Pancreas (tissue), 10 donors: ENCODE results near the gene RAB9B. TPM values are rescaled to one million over a fixed set of nuclear protein-coding genes. Genes with fewer than 3 reads are reported as not detected.
A peak's percentile ranks its signal among the peaks of the same experiment; 100 is the strongest.

Experiments
- ATAC-seq, 4 donors: fragments of 200-7000 bp; cut with Tn5 transposase; one replicate each; pipeline versions ENCODE4 v1.8.0 to v1.9.1; 2020; ENCODE audit warnings: mild to moderate bottlenecking in 4 of 4, moderate library complexity in 4 of 4
- DNase-seq, 6 donors: peaks; one replicate each; pipeline ENCODE4 v3.0.0-alpha.2; 2020
- FAIRE-seq: peaks from 2 replicates; lab custom pipeline; 2012; peaks lifted over from hg19 to GRCh38; lab: Jason Lieb, UNC
- H3K27ac ChIP-seq, 4 donors: fragments of 200-600 bp; sonication (generic); 1 replicate in 3 of 4; 2 replicates in 1 of 4; pipeline versions ENCODE4 v1.5.0 to v1.8.0; 2020
- H3K27me3 ChIP-seq, 4 donors: fragments of 200-600 bp; one replicate each; pipeline ENCODE4 v1.8.0; 2021
- H3K36me3 ChIP-seq, 3 donors: fragments of 200-600 bp; sonication (generic) in 1 of 3; one replicate each; pipeline versions ENCODE4 v1.5.0 to v1.8.0; 2020 to 2021
- H3K4me1 ChIP-seq, 3 donors: fragments of 200-600 bp; one replicate each; pipeline ENCODE4 v1.8.0; 2021
- H3K4me3 ChIP-seq, 4 donors: fragments of 200-600 bp; sonication (generic) in 2 of 4; one replicate each; pipeline versions ENCODE4 v1.5.0 to v1.8.0; 2020 to 2021
- H3K9me3 ChIP-seq, 4 donors: fragments of 200-600 bp; one replicate each; pipeline ENCODE4 v1.8.0; 2021
- WGBS, 2 donors: extraction: QIAGEN DNeasy Blood & Tissue Kit; methylation state at CpG; one replicate each; pipeline ENCODE4 v1.1.7; 2013; 5-methylcytosine and 5-hydroxymethylcytosine counted together
- intact Hi-C, 3 donors: fragments of 100-400 bp; cut with DNase I; formaldehyde crosslinking; loops; one replicate each; pipeline versions ENCODE4 v1.11.1 to v1.14.2; 2022
- polyA plus RNA-seq, 2 donors: library from polyadenylated mRNA; stranded (reverse); fragments of 200-250 nt; gene quantifications; one replicate each; pipeline ENCODE4 v1.2.3, GENCODE V29; 2013
- total RNA-seq, 6 donors: library from RNA; stranded (reverse); fragmentation: NEBNext Ultra II Directional in 4 of 6; extraction: Animal tissue kit (Norgen Biotek cat#: 25700) in 4 of 6; gene quantifications; one replicate each; pipeline versions ENCODE4 v1.2.1 to v1.2.4, GENCODE V29; 2021 to 2023
- TF ChIP-seq, protein P1 (sequence below), 4 donors: fragments of 200-600 bp; sonication (generic) in 3 of 4; IDR thresholded peaks; one replicate each; pipeline versions ENCODE4 v1.5.0 to v1.8.0; 2021; ENCODE audit warnings: antibody characterized with exemption in 4 of 4
- donor health status: healthy with polysubstance abuse.
- donor health status: DM: no; HTN: no; CAD: no; lungs with moderate emphysema.
- donor health status: DM: no; HTN: no; CAD: no.
- donor health status: control.
- donor health status: control.
- donor health status: Bipolar disorder and iron deficiency.
- donor health status: DM: yes; HTN: yes; CAD: no.
- donor health status: DM: no; HTN: no; CAD: no.
- donor health status: DM: no; HTN: no; CAD: no.
- donor health status: DM: yes; HTN: yes; CAD: no.

Gene RAB9B
- total and polyA plus RNA-seq, 8 donors = 0.38 to 2.3 (median 0.80) TPM

GRCh38 chrX:103846386-103846785 lies 14.3 kb upstream of the RAB9B start:
- FAIRE-seq (no peak), DNase-seq (no peak), ATAC-seq (no peak)
- H3K27ac ChIP-seq = no peak overlapping the region
- H3K4me3 ChIP-seq = no peak overlapping the region
- intact Hi-C loops = no loop called here
- peaks cover 0 to 3% (median 0%) of the 10 kb centered on the region in 3 donors for H3K4me1 ChIP-seq
- H3K27me3 ChIP-seq = peaks cover 0 to 14% (median 0%) of the 10 kb centered on the region in 4 donors
- H3K36me3 ChIP-seq = no peaks in the 10 kb centered on the region
- TF ChIP-seq, protein P1, sequence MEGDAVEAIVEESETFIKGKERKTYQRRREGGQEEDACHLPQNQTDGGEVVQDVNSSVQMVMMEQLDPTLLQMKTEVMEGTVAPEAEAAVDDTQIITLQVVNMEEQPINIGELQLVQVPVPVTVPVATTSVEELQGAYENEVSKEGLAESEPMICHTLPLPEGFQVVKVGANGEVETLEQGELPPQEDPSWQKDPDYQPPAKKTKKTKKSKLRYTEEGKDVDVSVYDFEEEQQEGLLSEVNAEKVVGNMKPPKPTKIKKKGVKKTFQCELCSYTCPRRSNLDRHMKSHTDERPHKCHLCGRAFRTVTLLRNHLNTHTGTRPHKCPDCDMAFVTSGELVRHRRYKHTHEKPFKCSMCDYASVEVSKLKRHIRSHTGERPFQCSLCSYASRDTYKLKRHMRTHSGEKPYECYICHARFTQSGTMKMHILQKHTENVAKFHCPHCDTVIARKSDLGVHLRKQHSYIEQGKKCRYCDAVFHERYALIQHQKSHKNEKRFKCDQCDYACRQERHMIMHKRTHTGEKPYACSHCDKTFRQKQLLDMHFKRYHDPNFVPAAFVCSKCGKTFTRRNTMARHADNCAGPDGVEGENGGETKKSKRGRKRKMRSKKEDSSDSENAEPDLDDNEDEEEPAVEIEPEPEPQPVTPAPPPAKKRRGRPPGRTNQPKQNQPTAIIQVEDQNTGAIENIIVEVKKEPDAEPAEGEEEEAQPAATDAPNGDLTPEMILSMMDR (IDR thresholded peaks at IDR 0.05) = no peak
- H3K9me3 ChIP-seq = no peaks in the 10 kb centered on the region

DNA sequence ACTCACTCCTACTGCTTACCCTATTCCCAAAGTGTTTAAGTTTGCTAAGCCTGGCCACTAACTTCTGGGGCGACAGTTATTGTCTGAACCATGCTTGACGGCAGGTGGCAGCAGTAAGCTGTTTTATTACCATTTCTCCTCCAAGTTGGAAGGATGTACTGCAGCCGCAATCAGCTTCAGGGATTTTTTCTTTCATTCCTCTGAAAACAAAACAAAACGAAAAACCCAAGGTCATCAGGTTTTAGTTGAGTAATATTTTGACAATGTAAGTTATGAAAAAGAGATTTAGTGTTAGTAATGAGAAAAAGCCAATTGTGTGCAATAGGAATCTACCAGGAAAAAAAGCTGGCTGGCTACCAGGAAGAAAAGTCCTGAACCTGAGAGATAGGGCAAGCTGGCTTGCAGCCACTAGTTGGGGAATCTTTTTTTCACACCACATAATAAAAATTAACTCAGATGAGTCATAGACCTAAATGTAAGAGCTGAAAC lies 13.2 kb upstream of the RAB9B start:
- no peaks in the 10 kb centered on the region for H3K36me3 ChIP-seq
- FAIRE-seq (peak; percentile 98), DNase-seq (peak in 5 of 6 donors; percentile 25 to 76 (median 44)), ATAC-seq (peak; percentile 76 to 98 (median 94))
- H3K4me3 ChIP-seq = no peak overlapping the region
- intact Hi-C loops = no loop called here
- no peak overlapping the region for H3K27ac ChIP-seq
- H3K9me3 ChIP-seq = no peaks in the 10 kb centered on the region
- H3K4me1 ChIP-seq = peaks cover 0 to 3% (median 0%) of the 10 kb centered on the region in 3 donors
- TF ChIP-seq, protein P1 (IDR thresholded peaks at IDR 0.05) = peak in 3 of 4 donors; percentile 41 to 58 (median 57)
- WGBS, 2 donors = 0 to 2% methylated on average over 4 of the region's 4 CpGs
- H3K27me3 ChIP-seq = peaks cover 0 to 3% (median under 1%) of the 10 kb centered on the region in 4 donors

DNA sequence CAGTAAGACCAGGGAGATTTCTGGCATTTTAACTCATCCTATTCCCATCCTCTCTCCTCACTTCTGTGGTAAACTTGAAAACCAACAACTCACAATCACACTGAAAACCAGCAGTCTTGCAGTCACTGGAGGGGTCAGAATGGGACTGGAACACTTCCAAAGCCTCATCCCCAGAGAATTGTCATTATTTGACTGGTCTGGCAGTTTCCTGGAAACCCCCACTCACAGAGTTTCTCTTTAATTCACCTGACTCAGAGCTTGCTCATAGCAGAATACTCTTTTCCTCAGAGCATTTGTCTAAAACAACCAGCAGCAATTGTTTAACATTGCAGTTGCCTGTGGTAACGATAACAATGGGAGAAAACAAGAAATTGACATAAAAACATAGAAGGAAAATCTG lies 7.3 kb upstream of the RAB9B start:
- no peak for ATAC-seq
- no peaks in the 10 kb centered on the region for H3K36me3 ChIP-seq
- intact Hi-C loops = no loop called here

GRCh38 chrX:103831342-103831802 lies 685 bp downstream of the RAB9B start:
- H3K27ac ChIP-seq = no peak overlapping the region
- H3K36me3 ChIP-seq = no peaks in the 10 kb centered on the region
- H3K4me3 ChIP-seq = peak overlapping the region; percentile 23 to 54 (median 37)
- H3K4me1 ChIP-seq = no peaks in the 10 kb centered on the region
- peaks cover 0 to 10% (median 3%) of the 10 kb centered on the region in 4 donors for H3K27me3 ChIP-seq
- H3K9me3 ChIP-seq = no peaks in the 10 kb centered on the region
- intact Hi-C loops = no loop called here
- DNase-seq (peak in 2 of 6 donors; percentile 63 to 86), ATAC-seq (peak in 2 of 4 donors; percentile 25 to 33), FAIRE-seq (no peak)
- 5 to 28% methylated on average over 11 of the region's 11 CpGs for WGBS, 2 donors
- TF ChIP-seq, protein P1 (IDR thresholded peaks at IDR 0.05) = no peak

More for the DNA sequence above, 7.3 kb upstream of the RAB9B start:
- DNase-seq (no peak), FAIRE-seq (no peak)
- Histone ChIP-seq H3K9me3 (no peaks in the 10 kb centered on the region), H3K27me3 (peaks cover 0 to 20% (median 5%) of the 10 kb centered on the region in 4 donors), H3K4me3 (no peak overlapping the region), H3K4me1 (no peaks in the 10 kb centered on the region), H3K27ac (no peak overlapping the region)
- TF ChIP-seq, protein P1 (IDR thresholded peaks at IDR 0.05) = no peak
- whole genome bisulfite sequencing, 2 donors = 43 to 52% methylated on average over 1 of the region's 1 CpG

- no peak for FAIRE-seq
- ATAC-seq = no peak
- no peak for DNase-seq
- Histone ChIP-seq H3K27ac (no peak overlapping the region), H3K4me3 (no peak overlapping the region), H3K27me3 (peaks cover 0 to 6% (median 2%) of the 10 kb centered on the region in 4 donors), H3K4me1 (no peaks in the 10 kb centered on the region), H3K9me3 (no peaks in the 10 kb centered on the region), H3K36me3 (no peaks in the 10 kb centered on the region)
- TF ChIP-seq, protein P1 (IDR thresholded peaks at IDR 0.05) = no peak
- intact Hi-C loops = no loop called here
- WGBS, 2 donors = 68 to 70% methylated on average over 7 of the region's 7 CpGs
These were observed 1.2 kb downstream of the RAB9B start for GRCh38 chrX:103830848-103831247.
